Cerebellar nuclear complex (tissue), 1 donor: ENCODE data around the gene LEO1.

Experiments used
- DNase-seq, 2 experiments: peaks; one replicate each; lab custom pipeline; 2025; lab: John Stamatoyannopoulos, UW

The LEO1 gene

DNA sequence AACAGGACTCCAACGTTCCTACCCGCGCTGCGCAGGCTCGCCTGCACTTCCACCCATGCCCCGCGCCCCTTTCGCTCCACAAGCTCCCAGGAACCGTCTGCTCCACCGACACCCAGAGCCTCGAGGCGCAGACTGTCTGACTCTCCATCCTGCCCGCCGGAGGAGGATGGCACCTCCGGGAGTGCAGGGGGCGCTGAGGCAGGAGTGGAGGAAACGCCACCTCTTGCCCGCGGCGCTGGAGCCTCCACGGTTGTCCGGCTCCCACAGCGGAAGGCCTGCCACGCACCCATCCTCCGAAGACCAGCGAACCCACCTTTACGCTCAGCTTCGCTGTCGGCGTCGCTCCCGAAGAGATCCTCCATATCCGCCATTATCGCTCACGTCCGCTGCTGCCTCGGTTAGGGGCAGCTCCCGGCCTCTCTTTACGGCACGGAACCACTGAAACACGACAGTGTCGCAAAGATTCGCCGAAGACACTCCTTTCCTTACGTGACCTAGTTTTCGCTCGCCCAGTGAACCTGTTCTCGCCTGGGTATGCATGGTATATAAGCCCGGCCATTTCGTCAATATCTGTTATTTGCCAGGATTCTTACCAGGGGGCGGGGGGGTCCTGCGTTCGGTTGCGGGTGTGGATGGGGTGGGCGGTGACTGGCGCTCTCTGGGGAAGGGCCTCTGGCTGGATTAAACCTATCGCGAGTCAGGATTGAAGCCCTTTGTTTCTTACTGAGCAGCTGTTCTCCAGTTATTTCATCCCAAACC lies at the start of gene LEO1:
Gene LEO1, minus strand, starts transcription at position 404 of the 759 bp plus-strand sequence. Its CDS starts 33 bp downstream, at position 371.
- peak in 1 of 2 experiments; percentile 79 for DNase-seq

DNA sequence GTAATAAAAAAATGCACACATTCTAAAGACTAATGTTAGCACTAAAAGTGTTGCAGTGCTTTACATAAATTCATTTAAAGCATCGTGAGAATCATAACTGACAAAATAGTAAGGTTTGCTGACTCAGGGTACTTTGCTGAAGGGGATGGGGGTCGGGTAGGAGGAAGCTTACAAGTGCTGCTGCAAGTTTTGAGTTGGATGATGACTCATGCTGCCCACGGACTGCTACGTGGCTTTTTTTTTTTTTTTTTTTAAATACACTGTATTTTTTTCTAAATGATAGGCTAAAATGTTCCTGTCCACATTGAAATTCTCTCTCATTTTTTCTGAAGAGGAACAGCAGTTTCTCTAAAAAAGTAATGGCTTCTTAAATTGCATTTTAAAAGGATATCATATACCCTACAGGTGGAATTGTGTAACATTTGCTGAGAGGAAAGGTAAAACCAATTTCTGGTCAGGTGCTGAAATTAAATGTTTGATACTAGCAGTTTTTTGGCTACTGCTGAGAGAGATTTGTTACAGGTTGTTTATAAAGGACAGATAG lies 49.6 kb upstream of the LEO1 start:
- no peak for DNase-seq

- peak in 1 of 2 experiments; percentile 31 for DNase-seq
Measured at GRCh38 chr15:52020221-52021085, 48.9 kb upstream of the LEO1 start.

DNA sequence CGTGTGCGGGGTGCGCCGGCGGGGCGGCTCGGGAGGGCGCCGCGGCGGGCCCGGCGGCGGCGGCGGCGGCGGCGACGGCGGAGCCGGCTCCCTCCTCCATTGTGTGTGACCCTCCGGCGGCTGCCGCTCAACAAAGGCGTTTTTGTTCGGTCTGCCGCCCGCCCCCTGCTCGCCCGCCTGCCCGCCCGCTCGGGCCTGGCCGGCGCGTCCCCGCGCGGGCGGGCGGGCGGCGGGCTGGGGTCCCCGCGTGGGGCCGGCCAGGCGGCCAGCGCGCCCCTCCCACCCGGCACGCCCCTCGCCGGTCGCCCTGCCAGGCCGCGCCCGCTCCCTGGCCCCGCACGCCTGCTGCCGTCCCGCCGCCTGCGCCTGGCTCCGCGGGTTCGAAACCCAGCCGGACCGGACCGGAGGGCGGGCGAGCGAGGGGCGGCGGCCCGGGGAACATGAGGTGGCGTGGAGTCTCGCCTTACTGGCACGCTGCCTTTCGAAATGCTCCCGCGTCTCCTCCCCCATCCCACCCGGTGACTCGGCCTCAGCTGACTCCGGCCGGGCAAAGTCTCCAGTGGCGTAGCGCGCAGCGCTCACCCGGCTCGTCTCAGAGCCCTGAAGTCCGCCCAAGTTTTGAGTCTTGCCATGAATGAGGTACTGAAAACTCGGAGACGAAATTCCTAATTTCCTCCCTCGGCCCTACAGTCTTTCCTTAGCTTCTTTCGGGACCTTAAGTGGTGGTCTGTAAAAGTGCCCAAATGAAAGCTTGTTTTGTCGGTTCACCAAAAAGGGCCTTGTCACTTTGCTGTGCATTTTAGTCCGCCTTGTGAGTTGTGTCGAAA lies 48.0 kb upstream of the LEO1 start:
- DNase-seq = no peak

- DNase-seq = peak in 1 of 2 experiments; percentile 55
Measured at GRCh38 chr15:52018693-52019393, 47.3 kb upstream of the LEO1 start, which contains the start of gene MAPK6. TSS of gene MAPK6 (plus strand) at chr15:52019219. CDS start at chr15:52046461, 27,242 bp downstream.

DNA sequence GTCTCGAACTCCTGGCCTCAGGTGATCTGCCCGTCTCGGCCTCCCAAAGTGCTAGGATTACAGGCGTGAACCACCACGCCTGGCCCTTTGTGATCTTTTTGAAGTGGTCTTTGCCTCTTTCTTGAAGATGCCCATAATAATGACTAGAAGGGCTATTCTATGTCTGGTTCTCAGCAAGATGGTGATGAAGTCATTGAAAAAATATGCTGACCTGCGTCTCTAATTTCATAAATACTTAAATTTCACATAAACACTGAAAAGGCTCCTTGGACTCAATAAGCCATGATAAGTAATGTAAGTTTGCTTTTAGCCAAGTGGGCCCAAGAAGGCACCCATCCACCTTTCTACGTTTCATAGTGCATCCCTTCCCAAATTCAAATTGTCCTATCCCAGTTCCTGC lies 46.7 kb upstream of the LEO1 start:
- DNase-seq = no peak

GRCh38 chr15:52016316-52016715 lies 44.7 kb upstream of the LEO1 start:
- DNase-seq = no peak

- DNase-seq = no peak
Measured at GRCh38 chr15:52014616-52015015, 43.0 kb upstream of the LEO1 start.

GRCh38 chr15:52013151-52013791 lies 41.7 kb upstream of the LEO1 start:
- DNase-seq = no peak

DNA sequence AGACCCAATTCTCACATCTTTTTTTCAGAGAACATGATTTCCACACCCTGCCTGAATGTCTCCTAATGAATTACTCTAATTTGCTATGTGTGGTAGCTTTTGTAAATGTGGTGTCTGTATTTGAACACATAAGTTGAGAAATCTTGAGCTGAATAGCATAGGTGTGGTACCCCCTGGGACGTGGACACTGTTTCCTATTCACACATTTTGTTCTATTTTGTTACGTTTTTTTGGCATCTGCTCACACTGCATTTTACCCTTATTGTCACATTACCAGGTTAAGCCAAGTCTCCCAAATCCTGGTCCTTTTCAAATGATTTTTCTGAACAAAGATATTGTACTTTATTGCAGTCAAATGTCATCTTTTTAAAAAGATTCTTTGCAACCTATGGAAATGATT lies 40.6 kb upstream of the LEO1 start:
- no peak for DNase-seq

DNA sequence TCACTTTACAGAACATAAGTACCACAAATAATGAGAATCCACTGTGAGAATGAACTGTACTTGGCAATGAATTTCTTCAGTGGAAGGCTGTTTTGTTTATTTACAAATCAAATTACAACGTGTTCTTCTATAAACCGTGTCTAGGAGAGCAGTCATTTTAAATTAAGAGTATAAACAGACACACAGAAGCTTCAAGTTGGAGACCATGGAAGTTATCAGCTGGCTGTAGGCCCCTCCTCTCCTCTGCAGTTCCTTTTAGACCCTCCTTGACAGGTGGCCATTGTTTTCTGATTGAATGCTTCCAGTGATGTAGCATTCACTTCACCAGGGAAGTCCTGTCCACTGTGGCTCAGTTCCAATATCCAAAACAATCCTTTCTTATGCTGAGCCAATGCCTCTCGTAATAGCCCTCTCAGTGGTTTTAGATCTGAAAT lies 40.1 kb upstream of the LEO1 start:
- DNase-seq = peak in 1 of 2 experiments; percentile 42

- DNase-seq = no peak
Measured at GRCh38 chr15:52010633-52011595, 39.3 kb upstream of the LEO1 start.

DNA sequence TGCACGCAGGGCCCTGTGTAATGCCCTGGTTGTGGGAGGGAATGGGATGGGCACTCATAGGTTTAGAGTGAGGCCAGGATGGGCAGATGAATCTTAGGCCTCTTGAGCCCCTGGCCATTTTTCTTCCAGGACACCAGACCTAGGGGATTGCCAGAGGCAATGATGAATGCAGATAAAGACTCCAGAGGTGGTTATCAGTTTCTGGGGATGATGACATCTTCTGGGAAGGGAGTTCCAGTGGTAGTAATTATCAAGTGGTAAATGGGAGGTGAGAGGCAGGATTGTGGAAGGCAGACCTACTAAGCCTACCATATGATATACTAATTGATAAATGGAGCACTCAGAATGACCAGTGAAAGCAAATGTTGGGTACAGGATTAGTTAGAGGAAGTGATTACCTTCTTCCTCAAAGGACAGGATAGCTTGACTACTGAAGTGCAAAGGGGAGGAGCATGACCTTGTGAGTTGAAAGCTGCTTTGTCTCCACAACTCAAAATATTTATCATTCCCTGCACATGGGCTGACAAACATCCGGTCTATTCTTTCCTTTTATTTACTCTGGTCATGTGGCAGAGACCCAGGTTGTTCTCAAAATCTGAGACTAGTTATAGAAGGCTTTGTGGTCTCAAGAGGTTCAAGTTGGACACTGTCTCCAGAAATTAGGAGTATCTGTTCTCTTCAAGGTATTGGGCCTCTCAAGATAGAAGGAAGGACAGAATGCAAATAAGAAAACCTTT lies 37.3 kb upstream of the LEO1 start:
- DNase-seq = no peak

DNA sequence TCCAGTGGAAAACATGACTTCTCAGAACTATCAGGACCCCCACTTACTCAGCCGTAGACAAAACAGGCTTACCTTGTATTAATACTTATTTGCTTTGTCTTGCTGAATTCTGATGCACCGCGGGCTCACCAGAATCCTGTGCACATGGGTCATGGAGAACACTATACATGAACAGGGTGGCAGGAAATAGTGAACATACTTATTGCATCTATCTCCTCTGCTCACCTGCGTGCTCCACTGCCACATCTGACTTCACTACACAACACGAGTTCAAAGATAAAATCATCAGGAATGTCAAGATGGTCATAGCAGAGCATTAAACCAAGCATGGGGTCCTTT lies 36.8 kb upstream of the LEO1 start:
- DNase-seq = no peak

GRCh38 chr15:52006702-52007340 lies 35.2 kb upstream of the LEO1 start:
- DNase-seq = no peak

- no peak for DNase-seq
Measured at GRCh38 chr15:52005748-52006701, 34.4 kb upstream of the LEO1 start.

- DNase-seq = no peak
Measured at GRCh38 chr15:52004806-52005205, 33.2 kb upstream of the LEO1 start.
